T-helper 1 cell treated with Interleukin-12 subunit alpha and Interleukin-12 subunit beta and Interleukin-4 antibody, amounts not matched to agents 30 μg/mL and 1 μg/mL, for 36 hours (primary cell): ENCODE results near the gene MAD1L1.

ENCODE experiments used
- H3K27ac Mint-ChIP-seq: one replicate; pipeline ENCODE4 v1.8.0; 2021; ENCODE audit warnings: mild to moderate bottlenecking, mixed read lengths
- H3K27me3 Mint-ChIP-seq: one replicate; pipeline ENCODE4 v1.8.0; 2021; ENCODE audit warnings: low read depth, mixed read lengths
- H3K36me3 Mint-ChIP-seq: one replicate; pipeline ENCODE4 v1.8.0; 2021; ENCODE audit warnings: low read depth, mixed read lengths
- H3K4me1 Mint-ChIP-seq: one replicate; pipeline ENCODE4 v1.8.0; 2021; ENCODE audit warnings: low read depth, mixed read lengths
- H3K4me3 Mint-ChIP-seq: one replicate; pipeline ENCODE4 v1.8.0; 2021; ENCODE audit warnings: mild to moderate bottlenecking, moderate library complexity, mixed read lengths
- H3K9me3 Mint-ChIP-seq: one replicate; pipeline ENCODE4 v1.8.0; 2021; ENCODE audit warnings: mixed read lengths

The MAD1L1 gene

GRCh38 chr7:1810961-1811849 is 421.5 kb downstream of the MAD1L1 start:
- Mint-ChIP-seq H3K36me3 (no peaks in the 10 kb centered on the region), H3K4me3 (no peak overlapping the region), H3K27ac (no peak overlapping the region), H3K9me3 (no peaks in the 10 kb centered on the region), H3K27me3 (no peaks in the 10 kb centered on the region), H3K4me1 (no peaks in the 10 kb centered on the region)

GRCh38 chr7:1810521-1810920 is 422.2 kb downstream of the MAD1L1 start:
- Mint-ChIP-seq H3K9me3 (no peaks in the 10 kb centered on the region), H3K27me3 (no peaks in the 10 kb centered on the region), H3K36me3 (no peaks in the 10 kb centered on the region), H3K27ac (no peak overlapping the region), H3K4me3 (no peak overlapping the region), H3K4me1 (no peaks in the 10 kb centered on the region)

- no peaks in the 10 kb centered on the region for H3K9me3 Mint-ChIP-seq
- H3K4me3 Mint-ChIP-seq: no peak overlapping the region
- no peaks in the 10 kb centered on the region for H3K36me3 Mint-ChIP-seq
- no peaks in the 10 kb centered on the region for H3K27me3 Mint-ChIP-seq
- no peaks in the 10 kb centered on the region for H3K4me1 Mint-ChIP-seq
- no peak overlapping the region for H3K27ac Mint-ChIP-seq
Observed at GRCh38 chr7:1809601-1810258, 423.0 kb downstream of the MAD1L1 start.

GRCh38 chr7:1809070-1809469 is 423.7 kb downstream of the MAD1L1 start:
- Mint-ChIP-seq H3K9me3 (no peaks in the 10 kb centered on the region), H3K4me1 (no peaks in the 10 kb centered on the region), H3K27ac (no peak overlapping the region), H3K36me3 (no peaks in the 10 kb centered on the region), H3K4me3 (no peak overlapping the region), H3K27me3 (no peaks in the 10 kb centered on the region)

GRCh38 chr7:1807821-1808600 is 424.7 kb downstream of the MAD1L1 start:
- Mint-ChIP-seq H3K27me3 (no peaks in the 10 kb centered on the region), H3K27ac (no peak overlapping the region), H3K4me1 (no peaks in the 10 kb centered on the region), H3K4me3 (no peak overlapping the region), H3K36me3 (no peaks in the 10 kb centered on the region), H3K9me3 (no peaks in the 10 kb centered on the region)

GRCh38 chr7:1806354-1806753 is 426.4 kb downstream of the MAD1L1 start:
- Mint-ChIP-seq H3K27ac (no peak overlapping the region), H3K4me1 (no peaks in the 10 kb centered on the region), H3K4me3 (no peak overlapping the region), H3K27me3 (no peaks in the 10 kb centered on the region), H3K36me3 (no peaks in the 10 kb centered on the region), H3K9me3 (no peaks in the 10 kb centered on the region)

- Mint-ChIP-seq H3K36me3 (no peaks in the 10 kb centered on the region), H3K27me3 (no peaks in the 10 kb centered on the region), H3K9me3 (no peaks in the 10 kb centered on the region), H3K27ac (no peak overlapping the region), H3K4me1 (no peaks in the 10 kb centered on the region), H3K4me3 (no peak overlapping the region)
Observed at GRCh38 chr7:1804310-1804709, 428.4 kb downstream of the MAD1L1 start.

- Mint-ChIP-seq H3K4me3 (no peak overlapping the region), H3K9me3 (no peaks in the 10 kb centered on the region), H3K27ac (no peak overlapping the region), H3K4me1 (no peaks in the 10 kb centered on the region), H3K36me3 (no peaks in the 10 kb centered on the region), H3K27me3 (no peaks in the 10 kb centered on the region)
Observed at GRCh38 chr7:1802899-1803298, 429.8 kb downstream of the MAD1L1 start.

- Mint-ChIP-seq H3K27ac (no peak overlapping the region), H3K27me3 (peaks cover 10% of the 10 kb centered on the region), H3K36me3 (no peaks in the 10 kb centered on the region), H3K4me3 (no peak overlapping the region), H3K4me1 (no peaks in the 10 kb centered on the region), H3K9me3 (no peaks in the 10 kb centered on the region)
Observed at GRCh38 chr7:1800902-1801301, 431.8 kb downstream of the MAD1L1 start.

- Mint-ChIP-seq H3K9me3 (peaks cover 22% of the 10 kb centered on the region), H3K36me3 (peaks cover 2% of the 10 kb centered on the region), H3K27ac (no peak overlapping the region), H3K4me1 (no peaks in the 10 kb centered on the region), H3K27me3 (peaks cover 26% of the 10 kb centered on the region), H3K4me3 (no peak overlapping the region)
Observed at GRCh38 chr7:1798191-1798590, 434.6 kb downstream of the MAD1L1 start.

- no peak overlapping the region for H3K4me3 Mint-ChIP-seq
- peaks cover 22% of the 10 kb centered on the region for H3K9me3 Mint-ChIP-seq
- peaks cover 2% of the 10 kb centered on the region for H3K36me3 Mint-ChIP-seq
Observed at GRCh38 chr7:1794888-1795542, 437.7 kb downstream of the MAD1L1 start.

GRCh38 chr7:1787681-1788235 is 445.0 kb downstream of the MAD1L1 start:
- H3K27me3 Mint-ChIP-seq: peaks cover 4% of the 10 kb centered on the region
- no peak overlapping the region for H3K27ac Mint-ChIP-seq
- no peak overlapping the region for H3K4me3 Mint-ChIP-seq
- peaks cover 1% of the 10 kb centered on the region for H3K36me3 Mint-ChIP-seq
- H3K9me3 Mint-ChIP-seq: peaks cover 13% of the 10 kb centered on the region
- H3K4me1 Mint-ChIP-seq: no peaks in the 10 kb centered on the region

More at GRCh38 chr7:1794888-1795542, 437.7 kb downstream of the MAD1L1 start:
- H3K4me1 Mint-ChIP-seq: no peaks in the 10 kb centered on the region
- no peak overlapping the region for H3K27ac Mint-ChIP-seq
- peaks cover 26% of the 10 kb centered on the region for H3K27me3 Mint-ChIP-seq

- no peak overlapping the region for H3K27ac Mint-ChIP-seq
- peaks cover 4% of the 10 kb centered on the region for H3K27me3 Mint-ChIP-seq
- H3K4me3 Mint-ChIP-seq: no peak overlapping the region
- peaks cover 13% of the 10 kb centered on the region for H3K9me3 Mint-ChIP-seq
- H3K36me3 Mint-ChIP-seq: peaks cover 1% of the 10 kb centered on the region
- H3K4me1 Mint-ChIP-seq: no peaks in the 10 kb centered on the region
Observed at GRCh38 chr7:1787241-1787640, 445.5 kb downstream of the MAD1L1 start.

- Mint-ChIP-seq H3K9me3 (peaks cover 13% of the 10 kb centered on the region), H3K4me1 (no peaks in the 10 kb centered on the region), H3K36me3 (peaks cover 1% of the 10 kb centered on the region), H3K4me3 (no peak overlapping the region), H3K27ac (no peak overlapping the region), H3K27me3 (peaks cover 4% of the 10 kb centered on the region)
Observed at GRCh38 chr7:1785839-1786238, 446.9 kb downstream of the MAD1L1 start.
